Left renal pelvis (tissue), 4 donors: ENCODE data around the gene SPEG. TPM values are rescaled to one million over a fixed set of nuclear protein-coding genes. Genes with fewer than 3 reads are reported as not detected.

Source experiments
- DNase-seq, 4 donors: peaks; one replicate each; pipeline ENCODE4 v3.0.0-alpha.2; 2013; ENCODE audit warnings: low read depth in 4 of 4, low spot score in 3 of 4
- polyA plus RNA-seq, 4 donors: library from polyadenylated mRNA; unstranded; fragments of 120-200 nt; gene quantifications; one replicate each; pipeline ENCODE4 v1.2.1, GENCODE V29; 2013; ENCODE audit not compliant: insufficient read length in 4 of 4

SPEG gene
- polyA plus RNA-seq, 4 donors = 9.7 to 18.0 (median 12.5) TPM

GRCh38 chr2:219441451-219442255, 7.0 kb downstream of the SPEG start:
- no peak for DNase-seq

DNA sequence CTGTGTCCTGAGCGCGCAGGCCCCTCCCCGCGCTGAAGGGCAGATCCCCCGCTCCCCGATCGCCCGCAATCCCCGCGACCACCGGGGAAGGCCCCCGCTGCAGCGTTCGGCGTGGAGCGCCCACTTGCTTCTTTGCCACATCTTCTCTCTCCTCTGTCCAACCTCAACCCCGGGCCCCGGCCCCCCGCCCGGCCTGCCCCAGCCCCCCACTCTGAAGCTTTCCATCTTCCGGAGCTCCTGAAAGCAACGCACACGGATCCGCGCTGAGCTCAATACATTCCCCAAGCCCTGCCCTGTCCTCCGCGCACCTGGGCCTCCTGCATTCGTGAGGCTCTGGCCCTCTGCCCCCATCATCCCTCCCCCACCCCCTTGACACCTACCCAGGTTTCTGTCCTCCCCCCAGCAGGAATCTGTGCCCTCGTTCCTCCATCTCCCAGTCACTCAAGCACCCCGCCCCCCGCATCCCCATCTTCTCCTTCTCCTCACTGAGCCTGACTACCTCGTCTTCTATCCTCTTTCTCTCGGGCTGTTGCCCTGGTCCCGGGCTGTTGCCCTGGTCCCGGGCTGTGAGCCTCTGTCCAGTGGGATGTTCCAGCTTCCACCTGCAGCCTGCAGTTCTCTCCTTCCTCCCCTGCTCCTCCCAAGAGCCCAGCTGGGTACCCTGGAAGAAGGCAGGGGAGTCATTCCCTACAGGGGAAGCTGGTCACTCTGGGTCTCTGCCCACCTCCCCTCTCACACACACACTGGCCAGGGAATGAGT, 7.8 kb downstream of the SPEG start:
- DNase-seq = no peak

- DNase-seq = no peak
Measured at GRCh38 chr2:219443016-219443696, 8.5 kb downstream of the SPEG start.

DNA sequence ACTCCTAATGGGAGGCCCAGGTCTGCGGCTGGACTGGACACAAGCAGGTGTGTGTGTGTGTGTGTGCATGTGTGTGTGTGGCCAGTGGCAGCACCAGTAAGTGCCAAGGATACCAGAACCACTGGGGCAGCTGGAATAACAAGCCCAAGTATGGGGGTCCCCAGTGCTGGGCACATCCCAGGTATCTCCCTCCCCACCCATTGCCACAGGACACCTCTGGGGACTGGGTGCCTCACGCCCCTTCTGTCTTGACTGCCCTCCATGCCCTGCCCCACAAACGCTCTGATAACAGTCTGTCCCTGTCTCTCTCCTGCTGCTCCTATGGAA, 9.0 kb downstream of the SPEG start:
- no peak for DNase-seq

DNA sequence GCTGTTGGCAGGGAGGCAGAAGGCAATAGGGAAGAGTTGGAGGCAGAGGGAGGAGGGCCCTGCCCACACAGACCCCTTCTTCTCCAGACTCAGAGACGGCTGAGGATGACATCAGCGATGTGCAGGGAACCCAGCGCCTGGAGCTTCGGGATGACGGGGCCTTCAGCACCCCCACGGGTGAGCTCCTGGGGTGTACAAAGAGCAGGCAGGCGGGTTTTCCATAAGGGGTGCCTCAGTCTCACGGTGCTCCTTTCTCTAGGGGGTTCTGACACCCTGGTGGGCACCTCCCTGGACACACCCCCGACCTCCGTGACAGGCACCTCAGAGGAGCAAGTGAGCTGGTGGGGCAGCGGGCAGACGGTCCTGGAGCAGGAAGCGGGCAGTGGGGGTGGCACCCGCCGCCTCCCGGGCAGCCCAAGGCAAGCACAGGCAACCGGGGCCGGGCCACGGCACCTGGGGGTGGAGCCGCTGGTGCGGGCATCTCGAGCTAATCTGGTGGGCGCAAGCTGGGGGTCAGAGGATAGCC, 10.0 kb downstream of the SPEG start:
- no peak for DNase-seq

GRCh38 chr2:219445220-219445640, 10.6 kb downstream of the SPEG start:
- DNase-seq = no peak

DNA sequence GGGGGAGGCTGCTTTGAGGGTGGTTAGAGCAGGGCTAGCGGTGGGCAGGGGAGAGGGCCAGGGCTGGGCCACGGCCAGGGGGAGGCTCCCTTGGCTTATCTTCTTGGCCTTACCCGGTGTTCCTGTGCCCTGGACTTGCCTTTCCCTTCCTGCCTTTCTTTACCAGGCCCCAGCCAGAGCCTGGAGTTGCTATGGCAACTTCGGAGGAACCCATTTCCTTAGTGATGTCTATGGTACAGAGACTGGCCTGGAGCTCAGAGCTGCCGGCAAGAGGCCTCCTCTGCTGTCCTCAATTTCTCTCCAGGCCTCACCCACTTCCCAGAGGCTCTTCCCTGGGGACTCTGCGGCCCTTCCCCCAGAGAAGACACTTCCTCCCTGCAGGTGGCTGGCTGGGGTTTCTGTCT, 11.5 kb downstream of the SPEG start:
- no peak for DNase-seq

GRCh38 chr2:219446689-219447088, 12.0 kb downstream of the SPEG start:
- no peak for DNase-seq

DNA sequence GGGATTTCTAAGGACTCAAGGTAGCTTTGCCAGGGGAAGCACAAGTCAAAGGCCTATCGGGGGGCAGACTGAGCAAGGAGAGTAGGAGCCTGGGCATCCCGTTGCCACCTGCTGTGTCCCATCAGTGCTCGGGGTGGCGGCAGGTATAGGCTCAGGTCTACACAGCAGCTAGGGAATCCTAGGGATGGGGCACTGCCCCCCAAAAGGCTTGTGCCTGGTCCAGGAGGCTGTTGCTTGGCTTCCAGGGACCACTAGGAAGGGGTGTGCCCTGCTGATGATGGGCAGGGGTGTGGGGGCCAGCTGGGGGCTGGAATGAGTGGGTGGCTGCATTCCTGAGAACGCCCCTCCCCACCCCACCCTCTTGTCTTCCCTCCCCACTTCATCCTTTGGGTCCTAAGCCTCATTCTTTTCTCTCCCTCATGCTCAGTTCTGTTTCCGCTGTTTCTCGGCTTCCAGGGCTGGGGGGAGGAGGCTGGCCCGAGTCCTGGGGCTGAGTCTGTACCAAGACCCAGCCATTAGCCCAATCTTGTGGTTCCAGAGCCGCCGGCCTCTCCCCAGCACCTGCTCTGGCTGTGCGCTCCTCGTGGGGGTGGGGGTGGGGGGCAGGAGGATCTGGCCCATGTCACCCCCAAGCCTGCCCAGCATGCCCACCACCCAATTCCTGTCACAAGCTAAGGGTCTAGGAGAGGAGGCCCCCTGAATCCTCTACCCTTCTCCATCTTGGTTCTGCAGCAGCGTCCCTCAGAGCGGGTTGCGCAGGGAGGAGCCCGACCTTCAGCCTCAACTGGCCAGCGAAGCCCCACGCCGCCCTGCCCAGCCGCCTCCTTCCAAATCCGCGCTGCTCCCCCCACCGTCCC, 12.8 kb downstream of the SPEG start:
- DNase-seq = no peak

GRCh38 chr2:219448099-219448775, 13.6 kb downstream of the SPEG start:
- no peak for DNase-seq

- no peak for DNase-seq
Measured at GRCh38 chr2:219448776-219449341, 14.2 kb downstream of the SPEG start.

- DNase-seq = no peak
Measured at GRCh38 chr2:219449609-219450008, 15.0 kb downstream of the SPEG start.

DNA sequence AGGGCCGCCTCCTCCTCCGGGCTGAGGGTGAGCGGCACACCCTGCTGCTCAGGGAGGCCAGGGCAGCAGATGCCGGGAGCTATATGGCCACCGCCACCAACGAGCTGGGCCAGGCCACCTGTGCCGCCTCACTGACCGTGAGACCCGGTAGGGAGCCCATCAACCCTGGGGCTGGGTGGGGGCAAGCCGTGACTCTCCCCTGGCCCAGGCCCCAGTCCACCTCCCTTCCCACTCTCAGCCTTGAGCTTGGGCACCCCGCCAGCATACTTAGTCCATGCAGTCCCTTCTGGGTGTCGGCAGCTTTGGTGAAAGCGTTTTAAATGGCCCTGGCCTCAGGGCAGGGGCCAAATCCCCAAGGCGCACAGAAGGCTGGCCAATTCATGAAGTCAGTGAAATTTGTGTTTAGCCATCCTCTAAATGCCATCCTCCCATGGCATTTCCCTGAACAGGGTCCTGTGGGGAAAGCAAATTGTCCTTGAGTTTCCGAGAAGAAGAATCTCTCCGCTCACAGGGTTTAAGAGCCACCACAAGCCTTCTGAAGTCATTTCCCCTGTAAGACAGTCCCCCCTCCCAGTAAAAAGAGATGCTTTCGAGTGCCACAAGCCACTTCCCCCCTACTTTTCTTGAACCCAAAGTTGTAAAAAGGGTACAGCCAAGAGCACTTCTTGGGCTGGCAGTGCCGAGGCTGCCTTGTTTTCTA, 17.2 kb downstream of the SPEG start:
- no peak for DNase-seq

DNA sequence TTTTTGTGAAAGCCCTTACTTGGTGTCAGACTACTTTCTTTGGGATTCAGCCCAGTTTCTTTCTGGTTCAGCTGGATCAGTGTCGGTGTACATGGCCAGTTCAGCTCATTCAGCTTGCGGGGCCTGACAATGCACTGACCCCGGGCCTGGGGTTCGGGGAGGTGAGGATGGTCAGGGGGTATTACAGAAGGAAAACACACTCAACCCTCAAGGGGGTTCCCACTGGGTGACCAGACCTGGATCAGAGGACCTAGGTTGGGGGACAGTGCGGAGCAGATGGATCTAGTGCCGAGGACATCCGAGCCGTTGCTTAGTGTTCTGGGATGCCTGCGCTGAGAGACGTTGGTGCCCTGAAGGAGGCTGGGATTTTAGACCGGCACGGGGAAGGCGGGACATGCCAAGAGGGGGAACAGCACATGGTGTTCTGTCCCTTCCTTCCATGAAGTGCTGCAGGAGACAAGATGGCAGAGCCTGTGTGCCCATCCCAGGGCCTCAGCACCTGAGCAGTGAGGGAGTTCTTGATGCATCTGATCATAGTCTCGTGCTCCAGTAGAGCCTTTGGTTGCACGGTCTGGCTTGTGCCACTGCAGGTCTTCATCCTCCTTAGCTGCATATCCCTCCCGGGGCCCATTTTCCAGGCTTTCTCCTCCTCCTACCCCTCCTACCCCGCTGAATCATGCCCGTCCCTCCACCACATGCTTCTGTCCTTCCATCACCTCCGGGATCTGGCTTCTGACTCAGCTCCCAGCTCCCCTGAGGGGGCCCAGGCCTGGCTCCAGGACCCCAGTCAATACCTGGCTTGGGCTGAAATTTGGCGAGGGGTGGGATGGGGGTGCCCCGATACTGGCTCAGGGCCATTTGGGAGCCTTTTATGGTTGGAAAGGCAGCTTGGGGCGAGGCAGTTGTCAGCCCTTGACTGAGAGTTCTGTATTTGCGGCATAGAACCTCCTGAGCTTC, 18.0 kb downstream of the SPEG start:
- DNase-seq = no peak

- DNase-seq = no peak
Measured at GRCh38 chr2:219453671-219454590, 19.3 kb downstream of the SPEG start.

- DNase-seq = no peak
Measured at GRCh38 chr2:219455581-219455980, 20.9 kb downstream of the SPEG start.
